Endothelial cell of umbilical vein (primary cell): ENCODE results near the gene MAGI3. TPM values are rescaled to one million over a fixed set of nuclear protein-coding genes. Genes with fewer than 3 reads are reported as not detected.

Source experiments
- BruUV-seq: library from RNA; stranded (reverse); fragments of 400-500 nt; replicated peaks from 2 replicates; lab custom pipeline; 2021; lab: Mats Ljungman, UMichigan
- CTCF ChIA-PET: fragments of 300-600, 350-600 bp; sonication (Branson Sonifier 250); formaldehyde crosslinking; loops from one replicate; lab custom pipeline; 2021; ENCODE audit warnings: antibody characterized with exemption, inconsistent platforms; lab: Charles Lee
- POLR2A ChIA-PET: fragments of 300-600, 350-600 bp; sonication (Branson Sonifier 250); formaldehyde crosslinking; loops from one replicate; lab custom pipeline; 2021; ENCODE audit warnings: antibody characterized with exemption, inconsistent platforms; lab: Charles Lee
- DNase-seq: peaks from one replicate; pipeline ENCODE4 v3.0.0-alpha.2; 2011; ENCODE audit warnings: low read depth, low spot score
- FAIRE-seq: peaks from 2 replicates; lab custom pipeline; 2011; peaks lifted over from hg19 to GRCh38; lab: Jason Lieb, UNC
- H2AFZ ChIP-seq: 2 replicates; pipeline ENCODE4 v1.6.0; 2012; ENCODE audit warnings: low read depth, low read length, control low read depth, inconsistent platforms
- H3K27ac ChIP-seq: 2 replicates; pipeline ENCODE4 v1.5.1; 2011; ENCODE audit warnings: low read depth, mild to moderate bottlenecking, control low read depth, low read length, moderate library complexity; ENCODE audit not compliant: insufficient read depth
- H3K27me3 ChIP-seq, 2 experiments: 2 replicates each; pipeline versions ENCODE4 v1.6.0 to v1.6.1; 2011; ENCODE audit warnings: low read length in 2 of 2, mixed read lengths in 1 of 2; ENCODE audit not compliant: control insufficient read depth in 2 of 2, insufficient read depth in 2 of 2
- H3K36me3 ChIP-seq, 2 experiments: 2 replicates in 1 of 2; 3 replicates in 1 of 2; pipeline ENCODE4 v1.5.1; 2011; ENCODE audit warnings: low read length in 2 of 2, mild to moderate bottlenecking in 1 of 2, moderate library complexity in 1 of 2; ENCODE audit not compliant: control insufficient read depth in 2 of 2, insufficient read depth in 2 of 2; ENCODE audit errors: extremely low read depth in 1 of 2
- H3K4me1 ChIP-seq: 3 replicates; pipeline ENCODE4 v1.5.1; 2011; ENCODE audit warnings: mild to moderate bottlenecking, low read length; ENCODE audit not compliant: control insufficient read depth, insufficient read depth; ENCODE audit errors: extremely low read depth
- H3K4me2 ChIP-seq: 2 replicates; pipeline ENCODE4 v1.6.1; 2011; ENCODE audit warnings: low read length, control low read depth, mixed read lengths; ENCODE audit not compliant: insufficient read depth
- H3K4me3 ChIP-seq, 3 experiments: fragments of 200-600 bp in 1 of 3; sonication (generic), shearing (Covaris generic) in 1 of 3; replicated peaks in 1 of 3; 2 replicates each; pipeline ENCODE4 v1.5.1; 2011 to 2016; ENCODE audit warnings: control low read depth in 3 of 3, low read length in 3 of 3, mild to moderate bottlenecking in 2 of 3, inconsistent platforms in 1 of 3, low read depth in 1 of 3, moderate library complexity in 1 of 3; ENCODE audit not compliant: insufficient read depth in 1 of 3
- H3K79me2 ChIP-seq: 2 replicates; pipeline ENCODE4 v1.6.0; 2012; ENCODE audit warnings: low read length, inconsistent platforms; ENCODE audit not compliant: control insufficient read depth, insufficient read depth
- H3K9ac ChIP-seq: replicated peaks from 2 replicates; pipeline ENCODE3; 2011; ENCODE audit warnings: low read length, control low read depth; ENCODE audit not compliant: insufficient read depth; ENCODE audit errors: extremely low read depth
- H3K9me1 ChIP-seq: replicated peaks from 3 replicates; pipeline ENCODE4 v1.6.0; 2011; ENCODE audit warnings: mild to moderate bottlenecking, low read length; ENCODE audit not compliant: control insufficient read depth, insufficient read depth; ENCODE audit errors: extremely low read depth
- H3K9me3 ChIP-seq: replicated peaks from 2 replicates; pipeline ENCODE4 v1.5.1; 2012; ENCODE audit warnings: low read length, inconsistent platforms; ENCODE audit not compliant: control insufficient read depth, insufficient read depth
- H4K20me1 ChIP-seq: replicated peaks from 2 replicates; pipeline ENCODE3; 2011; ENCODE audit warnings: mild to moderate bottlenecking, low read length; ENCODE audit not compliant: control insufficient read depth, insufficient read depth; ENCODE audit errors: extremely low read depth
- CTCF ChIP-seq, 2 donors: IDR thresholded peaks; 1 replicate in 1 of 2; 2 replicates in 1 of 2; pipeline ENCODE4 v1.5.1; 2011; ENCODE audit warnings: low read length in 2 of 2, mild to moderate bottlenecking in 2 of 2, moderate library complexity in 2 of 2, control low read depth in 1 of 2, inconsistent platforms in 1 of 2, low read depth in 1 of 2; ENCODE audit not compliant: insufficient read depth in 1 of 2; ENCODE audit errors: extremely low read depth in 1 of 2
- EZH2 ChIP-seq: IDR thresholded peaks from 2 replicates; pipeline ENCODE4 v1.6.1; 2012; ENCODE audit warnings: borderline replicate concordance, low read depth, mild to moderate bottlenecking, moderate library complexity, low read length, inconsistent platforms; ENCODE audit not compliant: severe bottlenecking
- FOS ChIP-seq: IDR thresholded peaks from 2 replicates; pipeline ENCODE4 v1.6.1; 2011; ENCODE audit warnings: mild to moderate bottlenecking, low read length, moderate library complexity, borderline replicate concordance; ENCODE audit not compliant: insufficient read depth
- GATA2 ChIP-seq: IDR thresholded peaks from 2 replicates; pipeline ENCODE4 v1.7.0; 2011; ENCODE audit warnings: low read depth, mild to moderate bottlenecking, moderate library complexity, mixed read lengths, low read length; ENCODE audit not compliant: insufficient read length, insufficient read depth
- JUN ChIP-seq: IDR thresholded peaks from 2 replicates; pipeline ENCODE4 v1.6.1; 2011; ENCODE audit warnings: borderline replicate concordance, low read depth; ENCODE audit not compliant: insufficient read length, insufficient read depth
- MAX ChIP-seq: IDR thresholded peaks from 2 replicates; pipeline ENCODE4 v1.6.1; 2011; ENCODE audit not compliant: insufficient read depth, insufficient read length
- MYC ChIP-seq: IDR thresholded peaks from one replicate; pipeline ENCODE4 v1.6.1; 2011; ENCODE audit warnings: mild to moderate bottlenecking, low read depth, low read length
- POLR2A ChIP-seq: IDR thresholded peaks from 2 replicates; pipeline ENCODE4 v1.6.1; 2012; ENCODE audit warnings: low read depth, mild to moderate bottlenecking, control low read depth, low read length
- POLR2AphosphoS5 ChIP-seq: IDR thresholded peaks from 2 replicates; pipeline ENCODE4 v1.6.1; 2012; ENCODE audit warnings: low read depth, mild to moderate bottlenecking, control low read depth, low read length, moderate library complexity; ENCODE audit not compliant: insufficient read depth
- dilution Hi-C: fragments of 300-500 bp; cut with MboI; formaldehyde crosslinking; loops from one replicate; pipeline ENCODE4 v1.15.0; 2019; ENCODE audit warnings: low sequenced_read_pairs; ENCODE audit not compliant: extremely low pct_ligation_motif_present
- intact Hi-C: fragments of 100-400 bp; cut with micrococcal nuclease; formaldehyde crosslinking; loops from one replicate; pipeline ENCODE4 v1.10.0; 2022
- polyA plus RNA-seq, 4 experiments: library from polyadenylated mRNA; depleted of rRNA in 3 of 4; stranded (reverse) in 3 of 4; unstranded in 1 of 4; fragments of >200 nt; gene quantifications; 2 replicates each; pipeline versions ENCODE4 v1.2.1 to v1.2.3, GENCODE V29; 2011 to 2012; ENCODE audit warnings: missing spikeins in 1 of 4
- total RNA-seq: library from RNA; stranded (reverse); gene quantifications from 2 replicates; pipeline ENCODE4 v1.2.3, GENCODE V29; 2021

Gene MAGI3
- total and polyA plus RNA-seq, 2 donors (not counting 3 experiments of a cell fraction or from before 2014, with no cell fraction given): 2.8 to 16.1 TPM

DNA sequence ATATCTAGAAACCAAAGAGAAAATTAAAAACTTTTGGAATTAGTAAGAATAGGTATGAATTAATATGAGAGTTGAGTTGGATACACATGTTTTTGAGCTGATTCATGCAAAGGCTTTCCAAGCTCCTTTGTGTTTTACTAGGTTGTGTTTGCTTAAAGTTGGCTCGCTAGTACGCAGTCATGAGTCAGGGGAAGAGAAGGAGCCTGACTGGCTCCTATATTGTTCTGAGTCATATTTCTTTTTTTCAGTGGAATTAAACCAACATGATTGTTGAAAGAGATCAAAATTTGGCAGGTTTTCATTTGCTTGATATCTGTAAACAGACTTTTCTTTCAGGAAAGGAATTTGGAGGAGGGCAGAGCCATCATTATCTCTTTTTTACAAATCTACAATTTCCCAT lies 66.7 kb downstream of the MAGI3 start:
- intact Hi-C loops (no loop called here), dilution Hi-C loops (no loop called here)
- Histone ChIP-seq H3K9ac (peak overlapping the region; percentile 52), H3K4me3 (peak overlapping the region in 1 of 3 experiments; percentile 75), H3K9me3 (no peaks in the 10 kb centered on the region), H3K79me2 (peaks cover 6% of the 10 kb centered on the region), H3K27me3 (no peaks in the 10 kb centered on the region), H3K9me1 (no peaks in the 10 kb centered on the region), H3K4me2 (peak overlapping the region; percentile 99), H3K4me1 (peaks cover 26% of the 10 kb centered on the region), H3K27ac (peak overlapping the region; percentile 94), H3K36me3 (no peaks in the 10 kb centered on the region), H2AFZ (peak overlapping the region; percentile 23), H4K20me1 (no peaks in the 10 kb centered on the region)
- DNase-seq (peak; percentile 94), FAIRE-seq (peak; percentile 90)
- BruUV-seq: no TSS peak
- POLR2A ChIA-PET: interaction anchor here (1.0 kb wide), 1 partner anchor 67 kb away, joined by 4 read pairs; the partner anchor contains the start of gene MAGI3
- CTCF ChIA-PET: interaction anchor here (0.6 to 1.6 kb wide), 9 partner anchors 11 to 317 kb away, joined by 3 to 4 read pairs (median 3); partner anchors contain the start of gene MAGI3
- TF ChIP-seq POLR2AphosphoS5 (peak; percentile 45), POLR2A (no peak), FOS (peak; percentile 98), EZH2 (no peak), MAX (no peak), CTCF (IDR thresholded peaks at IDR 0.05; ENCODE audit: extremely low read depth in 1 of 2, insufficient read depth in 1 of 2, low read depth in 1 of 2, low read length in 2 of 2) (no peak), MYC (no peak), GATA2 (peak; percentile 22), JUN (peak; percentile 91)
